IPS-NIHi7 (cell line): ENCODE data around the gene RSPRY1.
A peak's percentile ranks its signal among the peaks of the same experiment; 100 is the strongest.

Source experiments
- DNase-seq: peaks from one replicate; pipeline ENCODE4 v3.0.0; 2012; ENCODE audit warnings: mixed read lengths; ENCODE audit errors: extremely low spot score

RSPRY1 gene

DNA sequence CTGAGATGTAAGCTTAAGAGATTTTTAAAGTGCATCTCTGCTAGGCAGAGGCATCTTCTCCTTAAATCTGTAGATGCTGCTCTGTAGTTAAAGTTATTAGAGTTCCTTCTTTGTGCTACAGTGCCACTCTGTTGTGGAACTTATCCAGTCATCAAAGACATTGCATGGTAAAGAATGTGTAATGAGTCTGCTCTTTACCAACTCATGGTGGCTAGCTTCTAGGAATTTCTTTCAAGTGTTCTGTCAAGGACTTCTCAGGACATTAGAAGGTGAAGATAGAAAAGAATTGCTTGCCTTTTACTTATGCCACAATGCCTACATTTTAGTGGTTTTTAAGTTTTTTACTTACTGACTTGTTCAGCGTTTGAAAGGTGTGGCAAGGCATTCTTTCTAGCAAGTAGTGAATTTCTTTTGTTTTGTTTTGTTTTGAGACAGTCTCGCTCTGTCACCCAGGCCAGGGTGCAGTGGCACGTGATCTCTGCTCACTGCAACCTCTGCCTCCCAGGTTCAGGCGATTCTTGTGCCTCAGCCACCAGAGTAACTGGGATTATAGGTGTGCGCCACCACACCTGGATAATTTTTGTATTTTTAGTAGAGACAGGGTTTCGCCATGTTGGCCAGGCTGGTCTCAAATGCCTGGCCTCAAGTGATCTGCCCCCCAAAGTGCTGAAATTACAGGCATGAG is 38.7 kb downstream of the RSPRY1 start:
- no peak for DNase-seq

DNA sequence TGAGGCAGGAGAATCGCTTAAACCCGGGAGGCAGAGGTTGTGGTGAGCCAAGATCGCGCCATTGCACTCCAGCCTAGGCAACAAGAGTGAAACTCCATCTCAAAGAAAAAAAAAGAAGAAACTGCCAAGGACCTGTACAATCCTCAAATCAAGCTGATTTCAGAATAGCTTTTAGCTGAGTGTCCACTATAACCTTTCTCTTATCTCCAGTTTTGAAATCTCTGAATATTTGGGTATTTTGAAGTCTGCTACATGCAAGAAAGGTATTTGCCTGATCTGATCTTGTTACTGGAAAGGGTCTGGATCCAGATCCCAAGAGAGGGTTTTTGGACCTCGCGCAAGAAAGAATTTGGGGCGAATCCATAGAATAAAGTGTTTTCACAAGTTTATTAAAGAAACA is 39.8 kb downstream of the RSPRY1 start:
- DNase-seq: no peak

DNA sequence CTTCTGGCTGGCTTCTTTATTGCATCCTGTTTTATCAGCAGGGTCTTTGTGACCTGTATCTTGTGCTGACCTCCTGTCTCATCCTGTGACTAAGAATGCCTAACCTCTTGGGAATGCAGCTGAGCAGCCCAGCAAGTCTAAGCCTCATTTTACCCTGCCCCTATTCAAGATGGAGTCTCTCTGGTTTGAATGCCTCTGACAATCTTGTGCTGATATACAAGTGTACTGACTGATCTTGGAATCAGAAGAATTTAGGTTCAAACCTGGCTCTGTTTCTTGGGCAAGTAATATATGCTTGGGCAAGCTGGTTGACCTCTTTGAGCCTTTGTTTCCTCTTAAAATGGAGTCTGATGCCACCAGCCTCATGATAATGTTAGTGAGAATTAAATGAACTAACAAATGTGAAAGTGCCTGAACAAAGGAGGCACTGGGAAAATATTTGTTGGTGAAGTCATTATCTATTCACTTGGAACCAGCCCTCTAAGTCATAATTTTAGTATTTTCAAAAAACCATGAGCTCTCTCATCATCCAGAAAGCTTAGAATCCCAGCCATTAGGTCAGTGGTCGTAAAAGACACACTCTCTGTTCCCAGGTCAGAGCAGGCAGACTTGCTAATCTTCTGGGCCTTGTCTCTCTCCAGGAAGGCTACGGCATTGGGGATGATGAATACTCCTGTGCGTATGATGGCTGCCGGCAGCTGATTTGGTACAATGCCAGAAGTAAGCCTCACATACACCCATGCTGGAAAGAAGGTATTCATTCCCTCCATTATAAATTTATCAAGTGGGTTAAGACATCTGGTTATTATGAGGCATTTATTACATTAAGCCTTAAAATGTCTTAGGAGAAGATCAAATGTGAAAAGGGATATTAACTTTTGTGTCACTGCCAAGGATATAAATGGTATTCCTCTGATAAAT is 40.8 kb downstream of the RSPRY1 start:
- DNase-seq: no peak

GRCh38 chr16:57229079-57229478 is 43.0 kb downstream of the RSPRY1 start:
- DNase-seq: no peak

GRCh38 chr16:57231821-57232350 is 45.8 kb downstream of the RSPRY1 start:
- DNase-seq: no peak

- no peak for DNase-seq
Measured at GRCh38 chr16:57233944-57234706, 48.0 kb downstream of the RSPRY1 start.

DNA sequence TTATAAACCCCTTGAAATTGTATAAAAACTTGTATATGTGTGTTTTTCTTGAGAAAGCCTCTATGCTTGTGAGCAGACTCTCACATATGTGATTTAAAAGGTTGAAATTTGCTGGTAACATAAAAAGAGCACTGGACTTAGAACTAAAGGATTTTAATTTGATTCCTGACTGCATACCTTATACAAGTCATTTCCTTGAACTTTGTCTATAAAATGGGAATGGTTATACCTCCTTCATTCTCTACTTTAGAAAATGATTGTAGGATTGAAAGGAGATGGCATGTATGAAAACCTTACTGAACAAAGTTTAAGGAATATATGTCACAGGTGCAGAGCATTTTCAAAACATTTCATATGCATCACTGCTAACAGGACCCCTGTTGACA is 48.6 kb downstream of the RSPRY1 start:
- no peak for DNase-seq

DNA sequence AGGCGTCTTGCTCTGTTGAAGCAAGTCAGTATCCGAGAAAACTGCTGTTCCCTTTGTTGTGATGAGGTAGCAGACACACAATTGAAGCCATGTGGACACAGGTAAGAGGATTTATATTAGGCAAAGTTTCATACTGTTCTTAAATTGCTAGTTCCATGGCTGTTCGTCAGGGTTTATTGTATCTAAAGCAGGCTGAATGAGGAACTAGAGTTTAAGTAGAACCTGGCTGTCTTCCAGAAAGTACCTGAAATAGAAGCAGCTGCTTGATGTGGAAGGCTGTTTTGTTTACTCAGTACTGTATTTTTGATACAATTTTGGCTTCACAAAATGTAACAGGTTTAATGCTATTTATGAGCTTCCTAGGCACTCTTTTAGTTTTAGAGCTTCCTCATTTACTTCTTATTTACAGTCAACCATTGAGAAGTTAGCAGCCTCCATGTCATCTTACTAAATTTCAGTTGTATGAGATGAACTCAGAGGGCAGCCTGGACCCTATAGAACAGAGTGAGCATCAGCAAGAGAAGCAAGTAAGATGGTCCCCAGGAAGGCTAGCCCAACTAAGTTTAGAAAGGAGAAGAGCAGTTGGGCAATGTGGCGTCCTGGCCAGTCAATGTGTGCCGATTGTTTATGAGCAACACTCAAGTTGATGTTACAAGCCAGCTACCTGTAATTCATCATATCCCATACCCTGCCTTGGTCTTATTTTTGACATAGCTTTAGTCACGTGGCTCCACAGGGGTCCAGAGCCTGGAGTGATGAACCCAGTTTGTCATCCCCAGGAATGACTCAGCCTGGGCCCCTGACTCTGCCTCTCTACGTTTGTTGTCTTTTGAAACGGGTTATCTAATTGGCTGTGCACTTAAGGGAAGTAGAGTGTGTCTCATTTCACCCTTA is 49.2 kb downstream of the RSPRY1 start:
- DNase-seq: peak; percentile 20

DNA sequence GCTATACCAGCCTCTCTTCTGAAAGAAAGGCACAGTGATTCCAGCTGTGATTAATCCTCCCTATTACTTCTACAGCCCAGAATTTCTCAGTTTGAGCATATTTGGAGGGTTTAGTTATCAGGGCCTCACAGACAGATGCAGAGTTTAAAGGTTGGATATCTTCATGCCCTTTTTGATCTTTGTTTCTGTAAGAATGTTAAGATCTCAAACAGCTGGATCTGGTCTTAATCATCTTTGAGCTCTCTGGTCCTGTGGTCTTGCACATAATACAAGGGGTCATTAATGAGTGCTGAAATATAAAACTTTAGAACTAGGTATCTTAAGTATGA is 49.9 kb downstream of the RSPRY1 start:
- DNase-seq: no peak

- DNase-seq: no peak
Measured at GRCh38 chr16:57238682-57239081, 52.6 kb downstream of the RSPRY1 start.

- DNase-seq: no peak
Measured at GRCh38 chr16:57239107-57239506, 53.0 kb downstream of the RSPRY1 start.

GRCh38 chr16:57240851-57241250 is 54.7 kb downstream of the RSPRY1 start:
- no peak for DNase-seq

- no peak for DNase-seq
Measured at GRCh38 chr16:57242650-57243049, 56.5 kb downstream of the RSPRY1 start.

DNA sequence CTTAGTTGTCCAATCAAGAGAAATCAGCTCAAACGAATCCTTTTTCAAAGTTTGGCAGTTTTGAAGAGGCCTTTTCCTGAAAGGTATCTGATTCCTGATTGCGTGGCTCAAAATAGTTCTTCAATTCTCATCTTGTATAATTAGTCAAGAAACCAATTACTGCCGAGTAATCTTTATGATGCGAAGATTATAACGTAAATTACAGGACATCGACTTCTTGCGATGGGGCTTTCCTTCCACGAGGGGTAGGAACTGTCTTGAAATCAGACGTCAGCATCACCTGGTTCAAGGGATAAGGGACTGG is 58.3 kb downstream of the RSPRY1 start:
- no peak for DNase-seq

GRCh38 chr16:57244767-57245471 is 58.8 kb downstream of the RSPRY1 start, which contains the start of gene ARL2BP:
TSS of gene ARL2BP (plus strand) at chr16:57245259. CDS start at chr16:57245368, 109 bp downstream.
- peak; percentile 100 for DNase-seq

DNA sequence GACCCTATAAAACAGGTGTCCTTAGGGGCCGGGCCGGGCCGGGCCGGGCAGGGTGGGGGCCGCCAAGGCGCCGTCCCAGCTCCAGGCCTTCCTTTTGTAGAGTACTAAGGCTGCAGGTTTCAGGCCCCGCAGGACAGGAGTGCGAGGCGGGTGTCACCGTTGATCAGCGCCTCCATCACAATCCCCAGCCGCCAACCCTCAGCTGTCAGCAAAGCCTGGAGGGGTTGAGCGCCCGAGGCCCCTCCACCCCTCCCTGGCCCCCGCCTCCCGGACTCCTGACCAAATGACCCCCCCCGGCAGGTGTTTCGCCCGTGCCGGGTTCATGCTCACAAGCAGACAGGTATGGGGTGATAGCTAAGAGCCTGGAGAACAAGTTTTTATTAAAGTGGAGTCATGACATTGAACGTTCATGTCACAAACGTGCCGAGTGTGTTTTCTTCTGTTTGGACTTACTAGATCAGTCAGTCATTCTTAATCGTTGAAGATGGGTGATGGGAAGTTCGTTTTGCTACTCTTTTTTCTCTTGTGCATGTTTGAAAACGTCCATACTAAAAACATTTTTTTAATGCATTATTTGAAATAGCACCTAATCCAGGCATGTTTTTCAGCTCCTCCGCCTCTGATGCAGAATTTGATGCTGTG is 59.5 kb downstream of the RSPRY1 start:
- peak; percentile 45 for DNase-seq

GRCh38 chr16:57251352-57251751 is 65.2 kb downstream of the RSPRY1 start:
- no peak for DNase-seq

- no peak for DNase-seq
Measured at GRCh38 chr16:57252148-57252721, 66.1 kb downstream of the RSPRY1 start.

- DNase-seq: no peak
Measured at GRCh38 chr16:57253466-57253865, 67.3 kb downstream of the RSPRY1 start.
